Body of pancreas (tissue), 4 donors: ENCODE data around the gene MERTK. TPM values are rescaled to one million over a fixed set of nuclear protein-coding genes. Genes with fewer than 3 reads are reported as not detected.

Source experiments
- ATAC-seq: fragments of 150-250 bp; one replicate; pipeline ENCODE4 v1.9.1; 2016
- DNase-seq, 4 donors: peaks; one replicate each; pipeline ENCODE4 v3.0.0-alpha.2; 2019
- H3K27ac ChIP-seq, 4 donors: fragments of 200-600 bp; sonication (generic); 1 replicate in 3 of 4; 2 replicates in 1 of 4; pipeline versions ENCODE4 v1.5.1 to v1.6.1; 2016 to 2019; ENCODE audit warnings: mild to moderate bottlenecking in 1 of 4, mixed read lengths in 1 of 4, moderate library complexity in 1 of 4
- H3K27me3 ChIP-seq, 2 donors: fragments of 200-600 bp; sonication (generic); one replicate each; pipeline ENCODE4 v1.6.0; 2016; ENCODE audit warnings: mild to moderate bottlenecking in 1 of 2
- H3K36me3 ChIP-seq, 2 donors: fragments of 200-600 bp; sonication (generic); replicated peaks in 1 of 2; 2 replicates each; pipeline ENCODE4 v1.5.1; 2016; ENCODE audit warnings: low read depth in 2 of 2; ENCODE audit not compliant: insufficient read depth in 1 of 2
- H3K4me1 ChIP-seq: fragments of 200-600 bp; sonication (generic); one replicate; pipeline ENCODE4 v1.6.0; 2016
- H3K4me3 ChIP-seq, 2 donors: fragments of 200-600 bp; sonication (generic); 1 replicate in 1 of 2; 2 replicates in 1 of 2; pipeline ENCODE4 v1.5.1; 2016 to 2019
- H3K9me3 ChIP-seq, 3 donors: fragments of 200-600 bp; sonication (generic); 1 replicate in 2 of 3; 2 replicates in 1 of 3; pipeline ENCODE4 v1.5.1; 2016
- CTCF ChIP-seq, 7 experiments: fragments of 450-650 bp in 4 of 7; fragments of 200-600 bp in 3 of 7; sonication (generic) in 3 of 7; IDR thresholded peaks; one replicate each; pipeline ENCODE4 v1.5.1; 2016 to 2019; ENCODE audit warnings: antibody characterized with exemption in 7 of 7
- WGBS, 2 donors: methylation state at CpG; one replicate each; pipeline ENCODE4 v1.1.5; 2017; 5-methylcytosine and 5-hydroxymethylcytosine counted together
- intact Hi-C: fragments of 100-400 bp; cut with DNase I; formaldehyde crosslinking; loops from one replicate; pipeline ENCODE4 v1.15.1; 2023
- small RNA-seq: library from RNA; depleted of rRNA; stranded (forward); fragments of <200 nt; gene quantifications from one replicate; pipeline ENCODE3, GENCODE V24; 2016
- total RNA-seq, 2 donors: library from RNA; depleted of rRNA; stranded (reverse); fragments of >200 nt; gene quantifications; one replicate each; pipeline ENCODE4 v1.1.0, GENCODE V29; 2016

Gene MERTK
- total RNA-seq, 2 donors from 2014 or later: 7.9 to 9.6 TPM

GRCh38 chr2:112077814-112078213 lies 179.4 kb downstream of the MERTK start:
- H3K36me3 ChIP-seq: peaks cover 0 to 11% of the 10 kb centered on the region in 2 donors
- intact Hi-C loops: no loop called here
- 92 to 100% methylated on average over 1 of the region's 1 CpG for WGBS, 2 donors

More at GRCh38 chr2:112077814-112078213, 179.4 kb downstream of the MERTK start:
- ATAC-seq: no peak
- no peak overlapping the region for H3K27ac ChIP-seq
- H3K27me3 ChIP-seq: no peaks in the 10 kb centered on the region
- no peak overlapping the region for H3K4me3 ChIP-seq
- no peaks in the 10 kb centered on the region for H3K4me1 ChIP-seq
- H3K9me3 ChIP-seq: no peaks in the 10 kb centered on the region
- DNase-seq: no peak
- no peak for TF ChIP-seq CTCF (IDR thresholded peaks at IDR 0.05)

Small RNAs within 50 kb of the gene (small RNA-seq; reads per million reads assigned to genes)
- not detected for gene RN7SL297P

Other genes with a start within 250 kb of the MERTK start
- gene ANAPC1, start 14.4 kb upstream of the MERTK start, total RNA-seq: 10 to 100 TPM; 40.2 to 67.2 TPM
- 10 to 100 TPM; 14.8 to 15.3 TPM for gene TMEM87B, start 156.7 kb downstream of the MERTK start, total RNA-seq
- 1 to 10 TPM; 1.3 to 3.9 TPM for gene FBLN7, start 239.8 kb downstream of the MERTK start, total RNA-seq